SU-DHL-6 (cell line): ENCODE measurements around the gene PLPP7.

ENCODE experiments used
- H2AFZ ChIP-seq: fragments of 200-600 bp; sonication (generic); 2 replicates; pipeline ENCODE4 v1.6.1; 2014; ENCODE audit warnings: low read depth, mild to moderate bottlenecking, moderate library complexity, mixed read lengths, antibody characterized with exemption, low read length; ENCODE audit not compliant: severe bottlenecking
- H3F3A ChIP-seq: fragments of 200-600 bp; shearing (Covaris generic); 2 replicates; pipeline ENCODE4 v1.6.0; 2016; ENCODE audit warnings: antibody characterized with exemption, mild to moderate bottlenecking; ENCODE audit not compliant: insufficient read depth
- H3K27ac ChIP-seq: fragments of 200-600 bp; sonication (generic); 2 replicates; pipeline ENCODE4 v1.5.1; 2016; ENCODE audit warnings: low read depth, mild to moderate bottlenecking, low read length, moderate library complexity, mixed read lengths
- H3K27me3 ChIP-seq: fragments of 200-600 bp; sonication (generic), shearing (Covaris generic); 2 replicates; pipeline ENCODE4 v1.6.0; 2014; ENCODE audit warnings: mild to moderate bottlenecking, low read length
- H3K36me3 ChIP-seq: fragments of 200-600 bp; sonication (generic); 2 replicates; pipeline ENCODE4 v1.6.1; 2014; ENCODE audit warnings: mild to moderate bottlenecking, low read length, mixed read lengths
- H3K4me2 ChIP-seq: fragments of 300-600, 200-600 bp; shearing (Covaris generic), sonication (generic); 2 replicates; pipeline ENCODE4 v1.6.0; 2014; ENCODE audit warnings: low read length, low read depth, mild to moderate bottlenecking; ENCODE audit not compliant: poor library complexity, severe bottlenecking
- H3K4me3 ChIP-seq: fragments of 200-600 bp; sonication (generic); 2 replicates; pipeline ENCODE4 v1.5.1; 2014; ENCODE audit warnings: antibody characterized with exemption, low read length, mild to moderate bottlenecking, mixed read lengths; ENCODE audit not compliant: insufficient read depth, poor library complexity, severe bottlenecking
- H3K79me2 ChIP-seq: fragments of 200-600 bp; sonication (generic); 2 replicates; pipeline ENCODE4 v1.6.1; 2014; ENCODE audit warnings: mild to moderate bottlenecking, low read length, moderate library complexity; ENCODE audit not compliant: insufficient read depth
- H3K9ac ChIP-seq: fragments of 200-600 bp; sonication (generic); 2 replicates; pipeline ENCODE4 v1.7.0; 2014; ENCODE audit warnings: mild to moderate bottlenecking, low read length
- H3K9me2 ChIP-seq: fragments of 200-600 bp; sonication (generic); replicated peaks from 2 replicates; pipeline ENCODE4 v1.6.1; 2014; ENCODE audit warnings: low read length; ENCODE audit not compliant: insufficient read depth
- H3K9me3 ChIP-seq: fragments of 200-600 bp; sonication (generic); 2 replicates; pipeline ENCODE4 v1.6.1; 2014; ENCODE audit warnings: low read length, mixed read lengths; ENCODE audit not compliant: insufficient read depth
- H4K20me1 ChIP-seq: fragments of 200-600 bp; sonication (generic); 2 replicates; pipeline ENCODE4 v1.6.1; 2014; ENCODE audit warnings: low read depth, mild to moderate bottlenecking, antibody characterized with exemption, low read length, moderate library complexity, mixed read lengths
- EZH2phosphoT487 ChIP-seq: fragments of 200-600 bp; sonication (generic), shearing (Covaris generic); conservative IDR thresholded peaks from 2 replicates; pipeline ENCODE4 v1.6.1; 2018; ENCODE audit warnings: mild to moderate bottlenecking, antibody characterized with exemption, low read length, moderate library complexity, mixed read lengths
- TF ChIP-seq, protein P1 (sequence below): fragments of 200-600 bp; sonication (generic); IDR thresholded peaks from one replicate; pipeline ENCODE4 v1.5.1; 2017; ENCODE audit warnings: antibody characterized with exemption, mild to moderate bottlenecking, low read length, moderate library complexity; ENCODE audit not compliant: insufficient read depth, poor library complexity, severe bottlenecking

PLPP7 gene

GRCh38 chr9:131282175-131282574 lies 7.3 kb upstream of the PLPP7 start:
- Histone ChIP-seq H3K4me3 (no peak overlapping the region), H3K79me2 (no peaks in the 10 kb centered on the region), H3K4me2 (no peak overlapping the region), H4K20me1 (no peaks in the 10 kb centered on the region), H3K9ac (no peak overlapping the region), H3K27ac (no peak overlapping the region), H2AFZ (no peak overlapping the region), H3F3A (peaks cover 8% of the 10 kb centered on the region; the same call in 1 of the 2 replicates), H3K36me3 (no peaks in the 10 kb centered on the region), H3K27me3 (no peaks in the 10 kb centered on the region), H3K9me3 (no peaks in the 10 kb centered on the region), H3K9me2 (no peaks in the 10 kb centered on the region)
- no peak for TF ChIP-seq EZH2phosphoT487
- TF ChIP-seq, protein P1, sequence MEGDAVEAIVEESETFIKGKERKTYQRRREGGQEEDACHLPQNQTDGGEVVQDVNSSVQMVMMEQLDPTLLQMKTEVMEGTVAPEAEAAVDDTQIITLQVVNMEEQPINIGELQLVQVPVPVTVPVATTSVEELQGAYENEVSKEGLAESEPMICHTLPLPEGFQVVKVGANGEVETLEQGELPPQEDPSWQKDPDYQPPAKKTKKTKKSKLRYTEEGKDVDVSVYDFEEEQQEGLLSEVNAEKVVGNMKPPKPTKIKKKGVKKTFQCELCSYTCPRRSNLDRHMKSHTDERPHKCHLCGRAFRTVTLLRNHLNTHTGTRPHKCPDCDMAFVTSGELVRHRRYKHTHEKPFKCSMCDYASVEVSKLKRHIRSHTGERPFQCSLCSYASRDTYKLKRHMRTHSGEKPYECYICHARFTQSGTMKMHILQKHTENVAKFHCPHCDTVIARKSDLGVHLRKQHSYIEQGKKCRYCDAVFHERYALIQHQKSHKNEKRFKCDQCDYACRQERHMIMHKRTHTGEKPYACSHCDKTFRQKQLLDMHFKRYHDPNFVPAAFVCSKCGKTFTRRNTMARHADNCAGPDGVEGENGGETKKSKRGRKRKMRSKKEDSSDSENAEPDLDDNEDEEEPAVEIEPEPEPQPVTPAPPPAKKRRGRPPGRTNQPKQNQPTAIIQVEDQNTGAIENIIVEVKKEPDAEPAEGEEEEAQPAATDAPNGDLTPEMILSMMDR = no peak

DNA sequence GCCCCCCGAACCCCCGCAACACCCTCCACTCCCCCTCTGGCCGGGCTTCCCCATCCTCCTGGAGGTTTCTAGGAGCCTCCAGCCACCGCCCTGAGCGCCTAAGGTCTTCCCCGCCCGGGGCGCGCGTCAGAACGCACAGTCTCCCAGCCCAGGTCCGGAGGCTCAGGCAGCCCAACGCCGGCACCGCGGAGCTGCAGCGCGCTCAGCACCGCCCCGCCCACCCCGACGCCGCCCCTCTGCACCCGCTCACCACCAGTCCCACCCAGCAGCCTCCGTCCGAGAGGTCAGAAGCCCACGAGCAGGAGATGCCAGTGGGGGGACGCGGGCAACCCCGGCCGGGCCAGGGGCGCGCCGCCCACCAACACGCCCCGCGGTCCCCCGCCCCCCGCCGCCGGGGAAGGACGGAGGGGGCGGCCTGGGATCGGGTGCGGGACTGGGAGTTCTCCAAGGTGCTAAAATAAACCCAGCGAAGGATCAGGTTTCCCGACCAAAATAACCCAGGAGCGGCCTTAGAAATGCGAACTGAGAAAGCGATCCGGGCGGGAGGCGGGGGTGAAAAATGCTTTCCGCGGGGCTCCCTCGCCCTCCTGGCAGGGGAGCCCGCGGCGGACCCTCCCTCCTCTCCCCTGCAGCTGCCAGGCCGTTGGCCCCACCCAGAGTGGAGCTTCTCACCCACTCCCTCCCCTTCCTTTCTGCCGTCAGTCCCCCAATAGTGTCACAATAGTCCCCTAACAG lies 6.7 kb upstream of the PLPP7 start:
- no peak overlapping the region for H3K4me3 ChIP-seq
- no peaks in the 10 kb centered on the region for H3K79me2 ChIP-seq
- no peak for TF ChIP-seq EZH2phosphoT487
- no peak overlapping the region for H3K27ac ChIP-seq
- peaks cover 8% of the 10 kb centered on the region; the same call in 1 of the 2 replicates for H3F3A ChIP-seq
- H3K27me3 ChIP-seq = no peaks in the 10 kb centered on the region
- no peak overlapping the region for H3K4me2 ChIP-seq
- no peaks in the 10 kb centered on the region for H3K9me2 ChIP-seq
- H3K9ac ChIP-seq = no peak overlapping the region
- H3K9me3 ChIP-seq = no peaks in the 10 kb centered on the region
- no peak overlapping the region for H2AFZ ChIP-seq
- H3K36me3 ChIP-seq = no peaks in the 10 kb centered on the region
- H4K20me1 ChIP-seq = no peaks in the 10 kb centered on the region

- Histone ChIP-seq H3K27ac (no peak overlapping the region), H3F3A (no peaks in the 10 kb centered on the region), H2AFZ (no peak overlapping the region), H3K9ac (no peak overlapping the region), H3K79me2 (no peaks in the 10 kb centered on the region), H3K9me3 (no peaks in the 10 kb centered on the region), H3K36me3 (no peaks in the 10 kb centered on the region), H3K4me3 (no peak overlapping the region), H4K20me1 (no peaks in the 10 kb centered on the region), H3K4me2 (no peak overlapping the region), H3K9me2 (no peaks in the 10 kb centered on the region), H3K27me3 (no peaks in the 10 kb centered on the region)
- no peak for TF ChIP-seq EZH2phosphoT487
- TF ChIP-seq, protein P1 = no peak
These were observed 4.7 kb upstream of the PLPP7 start for GRCh38 chr9:131284856-131285255.

- Histone ChIP-seq H2AFZ (no peak overlapping the region), H3K27me3 (no peaks in the 10 kb centered on the region), H3K9me3 (no peaks in the 10 kb centered on the region), H3K4me2 (no peak overlapping the region), H4K20me1 (no peaks in the 10 kb centered on the region), H3K9me2 (no peaks in the 10 kb centered on the region), H3K27ac (no peak overlapping the region), H3K9ac (no peak overlapping the region), H3F3A (no peaks in the 10 kb centered on the region), H3K36me3 (no peaks in the 10 kb centered on the region), H3K79me2 (no peaks in the 10 kb centered on the region), H3K4me3 (no peak overlapping the region)
- TF ChIP-seq, protein P1 = no peak
- no peak for TF ChIP-seq EZH2phosphoT487
These were observed 2.2 kb upstream of the PLPP7 start for GRCh38 chr9:131287359-131287758.
